ENCODE data around the gene SASH1. TPM values are rescaled to one million over a fixed set of nuclear protein-coding genes. Genes with fewer than 3 reads are reported as not detected.

The SASH1 gene
- total RNA-seq, 1 experiment from 2014 or later: 42.0 TPM

DNA sequence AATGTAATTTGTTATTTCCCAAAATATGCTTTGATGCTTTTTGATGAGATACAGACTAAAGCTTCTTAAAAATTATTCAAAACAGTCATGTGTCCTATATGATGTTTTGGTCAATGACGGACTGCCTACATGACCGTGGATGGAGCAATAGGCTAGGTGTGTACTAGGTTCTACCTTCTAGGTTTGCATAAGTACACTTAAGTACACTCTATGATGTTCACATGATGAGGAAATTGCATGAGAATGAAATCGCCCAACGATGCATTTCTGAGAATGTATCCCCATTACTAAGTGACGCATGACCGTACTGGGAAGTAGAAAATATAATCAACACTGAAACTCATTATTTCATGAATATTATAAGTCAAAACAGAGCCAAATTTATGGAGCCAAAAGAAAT lies 252.9 kb downstream of the SASH1 start:
- no TSS peak for BruUV-seq (replicated peaks)
- H3K36me3 ChIP-seq (ENCODE audit: control insufficient read depth, insufficient read depth, low read length): no peaks in the 10 kb centered on the region
- no peaks in the 10 kb centered on the region for H3K4me1 Mint-ChIP-seq (ENCODE audit: low read depth, unreplicated experiment)

DNA sequence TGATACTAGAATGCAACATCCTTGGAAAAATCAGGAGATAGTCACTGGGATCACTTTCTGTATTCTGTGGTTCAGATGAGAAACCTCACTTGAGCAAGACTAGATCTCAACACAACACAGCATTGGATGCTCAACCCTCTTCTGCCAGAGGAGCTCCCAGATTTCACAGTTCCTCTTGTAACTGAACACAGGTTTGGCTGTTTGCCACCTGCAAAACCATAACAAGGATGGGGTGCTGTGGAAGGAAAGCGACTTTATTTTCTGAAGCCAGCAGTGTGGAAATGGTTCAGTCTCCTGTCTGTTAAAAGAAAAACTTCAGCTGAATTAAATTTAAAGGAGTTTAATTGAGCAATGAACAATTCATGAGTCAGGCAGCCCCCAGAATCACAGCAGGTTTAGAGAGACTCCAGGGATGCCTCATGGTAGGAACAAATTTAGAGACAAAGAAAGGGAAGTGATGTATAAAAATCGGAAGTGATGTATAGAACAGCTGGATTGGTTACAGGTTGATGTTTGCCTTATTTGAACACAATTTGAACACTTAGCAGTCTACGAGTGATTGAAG lies 254.3 kb downstream of the SASH1 start:
- H3K27me3 Mint-ChIP-seq (ENCODE audit: insufficient read depth, unreplicated experiment): peaks cover 12% of the 10 kb centered on the region
- CTCF ChIA-PET: no interaction called here

More for the DNA sequence above, 252.9 kb downstream of the SASH1 start:
- Mint-ChIP-seq H3K36me3 (ENCODE audit: insufficient read depth, unreplicated experiment) (no peaks in the 10 kb centered on the region), H3K9me3 (ENCODE audit: unreplicated experiment) (no peaks in the 10 kb centered on the region), H3K27me3 (ENCODE audit: insufficient read depth, unreplicated experiment) (peaks cover 12% of the 10 kb centered on the region), H3K4me3 (ENCODE audit: unreplicated experiment) (no peak overlapping the region), H3K27ac (ENCODE audit: unreplicated experiment) (no peak overlapping the region)
- CTCF ChIA-PET: no interaction called here
- DNase-seq: no peak
- POLR2A ChIA-PET: no interaction called here
- TF ChIP-seq, protein P1, sequence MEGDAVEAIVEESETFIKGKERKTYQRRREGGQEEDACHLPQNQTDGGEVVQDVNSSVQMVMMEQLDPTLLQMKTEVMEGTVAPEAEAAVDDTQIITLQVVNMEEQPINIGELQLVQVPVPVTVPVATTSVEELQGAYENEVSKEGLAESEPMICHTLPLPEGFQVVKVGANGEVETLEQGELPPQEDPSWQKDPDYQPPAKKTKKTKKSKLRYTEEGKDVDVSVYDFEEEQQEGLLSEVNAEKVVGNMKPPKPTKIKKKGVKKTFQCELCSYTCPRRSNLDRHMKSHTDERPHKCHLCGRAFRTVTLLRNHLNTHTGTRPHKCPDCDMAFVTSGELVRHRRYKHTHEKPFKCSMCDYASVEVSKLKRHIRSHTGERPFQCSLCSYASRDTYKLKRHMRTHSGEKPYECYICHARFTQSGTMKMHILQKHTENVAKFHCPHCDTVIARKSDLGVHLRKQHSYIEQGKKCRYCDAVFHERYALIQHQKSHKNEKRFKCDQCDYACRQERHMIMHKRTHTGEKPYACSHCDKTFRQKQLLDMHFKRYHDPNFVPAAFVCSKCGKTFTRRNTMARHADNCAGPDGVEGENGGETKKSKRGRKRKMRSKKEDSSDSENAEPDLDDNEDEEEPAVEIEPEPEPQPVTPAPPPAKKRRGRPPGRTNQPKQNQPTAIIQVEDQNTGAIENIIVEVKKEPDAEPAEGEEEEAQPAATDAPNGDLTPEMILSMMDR (IDR thresholded peaks at IDR 0.05; ENCODE audit: insufficient read depth in 1 of 2, low read depth in 1 of 2, low read length in 1 of 2, severe bottlenecking in 1 of 2, unreplicated experiment in 1 of 2): no peak
- intact Hi-C loops (cut with micrococcal nuclease; ENCODE audit: unreplicated experiment): no loop called here
- no peaks in the 10 kb centered on the region for H3K9me3 ChIP-seq
- H3K4me1 ChIP-seq: no peaks in the 10 kb centered on the region
- no peak overlapping the region for H3K4me3 ChIP-seq (ENCODE audit: low read depth, low read length)
- no peaks in the 10 kb centered on the region; the same call in 1 of the 2 replicates for H3K27me3 ChIP-seq (replicated peaks; ENCODE audit: control insufficient read depth, insufficient read depth, low read length)

DNA sequence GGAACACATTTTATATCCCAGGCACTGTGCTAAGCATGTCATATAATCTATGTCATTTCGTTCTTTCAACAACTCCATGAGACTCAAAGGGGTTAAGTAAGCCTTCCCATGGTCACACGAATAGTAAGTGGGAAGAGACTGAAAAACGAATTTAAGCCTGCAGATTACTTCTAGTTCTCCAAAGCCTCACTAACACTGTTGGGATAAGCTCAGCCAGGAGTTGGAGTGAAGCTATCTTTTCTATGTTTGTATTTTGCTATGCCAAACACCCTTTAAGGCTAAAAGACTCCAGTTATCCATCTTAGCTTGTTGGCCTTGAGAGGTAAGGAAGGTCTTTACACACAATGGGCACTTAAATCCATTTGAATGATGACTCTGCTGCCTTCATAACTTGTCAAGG lies 256.1 kb downstream of the SASH1 start:
- intact Hi-C loops (cut with micrococcal nuclease; ENCODE audit: unreplicated experiment): no loop called here
- H3K9me3 ChIP-seq: no peaks in the 10 kb centered on the region
- no peaks in the 10 kb centered on the region for H3K4me1 ChIP-seq
- no peak for DNase-seq
- no peaks in the 10 kb centered on the region; the same call in 1 of the 2 replicates for H3K27me3 ChIP-seq (replicated peaks; ENCODE audit: control insufficient read depth, insufficient read depth, low read length)
- CTCF ChIA-PET: no interaction called here
- TF ChIP-seq, protein P1 (IDR thresholded peaks at IDR 0.05; ENCODE audit: insufficient read depth in 1 of 2, low read depth in 1 of 2, low read length in 1 of 2, severe bottlenecking in 1 of 2, unreplicated experiment in 1 of 2): no peak
- no peaks in the 10 kb centered on the region for H3K36me3 ChIP-seq (ENCODE audit: control insufficient read depth, insufficient read depth, low read length)
- no peak overlapping the region for H3K4me3 ChIP-seq (ENCODE audit: low read depth, low read length)
- H3K36me3 Mint-ChIP-seq (ENCODE audit: insufficient read depth, unreplicated experiment): no peaks in the 10 kb centered on the region
- no peak overlapping the region for H3K27ac Mint-ChIP-seq (ENCODE audit: unreplicated experiment)
- H3K4me3 Mint-ChIP-seq (ENCODE audit: unreplicated experiment): no peak overlapping the region
- peaks cover 12% of the 10 kb centered on the region for H3K27me3 Mint-ChIP-seq (ENCODE audit: insufficient read depth, unreplicated experiment)
- no peaks in the 10 kb centered on the region for H3K9me3 Mint-ChIP-seq (ENCODE audit: unreplicated experiment)
- POLR2A ChIA-PET: no interaction called here
- no TSS peak for BruUV-seq (replicated peaks)
- H3K4me1 Mint-ChIP-seq (ENCODE audit: low read depth, unreplicated experiment): no peaks in the 10 kb centered on the region

More for the DNA sequence above, 254.3 kb downstream of the SASH1 start:
- TF ChIP-seq, protein P1 (IDR thresholded peaks at IDR 0.05; ENCODE audit: insufficient read depth in 1 of 2, low read depth in 1 of 2, low read length in 1 of 2, severe bottlenecking in 1 of 2, unreplicated experiment in 1 of 2): no peak
- Mint-ChIP-seq H3K4me3 (ENCODE audit: unreplicated experiment) (no peak overlapping the region), H3K9me3 (ENCODE audit: unreplicated experiment) (no peaks in the 10 kb centered on the region), H3K27ac (ENCODE audit: unreplicated experiment) (no peak overlapping the region), H3K36me3 (ENCODE audit: insufficient read depth, unreplicated experiment) (no peaks in the 10 kb centered on the region), H3K4me1 (ENCODE audit: low read depth, unreplicated experiment) (no peaks in the 10 kb centered on the region)
- no peak overlapping the region for H3K4me3 ChIP-seq (ENCODE audit: low read depth, low read length)
- POLR2A ChIA-PET: no interaction called here
- no TSS peak for BruUV-seq (replicated peaks)
- H3K9me3 ChIP-seq: no peaks in the 10 kb centered on the region
- H3K4me1 ChIP-seq: no peaks in the 10 kb centered on the region
- no peak for DNase-seq
- H3K36me3 ChIP-seq (ENCODE audit: control insufficient read depth, insufficient read depth, low read length): no peaks in the 10 kb centered on the region
- H3K27me3 ChIP-seq (replicated peaks; ENCODE audit: control insufficient read depth, insufficient read depth, low read length): no peaks in the 10 kb centered on the region; the same call in 1 of the 2 replicates
- intact Hi-C loops (cut with micrococcal nuclease; ENCODE audit: unreplicated experiment): no loop called here
